ENCODE results near the gene MKNK1.

MKNK1 gene

GRCh38 chr1:46557403-46557802, 46.7 kb downstream of the MKNK1 start:
- DNase-seq: no peak

GRCh38 chr1:46556822-46557221, 47.2 kb downstream of the MKNK1 start:
- DNase-seq: no peak

DNA sequence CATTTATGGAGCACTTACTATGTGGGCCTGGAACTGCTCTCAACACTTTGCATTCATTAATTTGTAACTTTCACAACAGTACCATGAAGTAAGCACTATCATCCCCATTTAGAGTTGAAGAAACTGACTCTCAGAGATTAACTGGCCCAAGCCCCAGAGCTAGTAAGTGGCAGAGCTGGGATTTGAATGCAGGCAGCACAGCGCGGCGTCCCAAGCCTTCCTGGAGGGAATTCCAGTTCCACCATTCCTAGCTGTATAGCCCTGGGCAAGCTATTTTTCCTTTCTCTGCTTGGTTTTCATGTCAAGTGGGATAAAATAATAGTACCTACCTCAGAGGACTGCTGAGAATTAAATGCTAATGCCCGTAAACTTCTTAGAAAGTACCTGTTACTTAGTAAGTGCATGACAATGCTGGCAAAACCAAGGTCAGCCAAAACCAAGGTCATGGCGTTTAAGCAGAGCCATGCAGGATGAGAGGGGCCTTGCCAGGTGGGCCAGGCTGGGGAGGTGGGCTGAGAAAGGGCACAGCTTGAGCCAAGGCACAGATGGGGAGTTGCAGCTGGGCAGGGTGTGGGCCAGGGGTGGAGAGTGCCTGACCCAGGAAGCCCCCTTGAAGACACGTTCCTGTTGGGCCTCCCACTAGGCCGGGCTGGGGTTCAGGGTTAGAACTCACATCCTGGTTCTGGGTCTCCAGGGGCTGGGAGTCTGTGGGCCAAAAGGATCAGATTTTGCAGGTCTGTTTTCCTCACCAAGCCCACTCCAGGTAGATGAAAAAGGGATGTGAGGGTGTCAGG, 48.0 kb downstream of the MKNK1 start:
- DNase-seq: no peak

- no peak for DNase-seq
Measured at GRCh38 chr1:46554597-46555381, 49.3 kb downstream of the MKNK1 start.

DNA sequence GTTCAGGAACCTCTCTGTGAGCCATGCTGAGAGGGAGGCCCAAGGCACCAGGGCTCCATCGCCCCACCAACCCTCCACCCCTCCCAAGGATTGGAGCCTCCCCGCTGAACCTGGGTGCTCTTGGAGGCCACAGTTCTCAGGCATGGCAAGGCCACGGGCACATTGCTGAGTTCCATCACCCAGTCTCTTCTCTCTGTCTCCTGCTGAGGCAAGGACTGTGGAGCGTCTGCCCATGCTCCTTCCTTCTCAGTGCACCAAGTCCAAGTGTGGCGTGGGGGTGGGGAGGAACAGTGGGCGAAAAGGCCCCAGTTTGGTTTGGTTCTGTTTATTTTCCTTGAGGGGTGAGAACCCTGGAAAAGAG, 49.9 kb downstream of the MKNK1 start:
- DNase-seq: no peak

DNA sequence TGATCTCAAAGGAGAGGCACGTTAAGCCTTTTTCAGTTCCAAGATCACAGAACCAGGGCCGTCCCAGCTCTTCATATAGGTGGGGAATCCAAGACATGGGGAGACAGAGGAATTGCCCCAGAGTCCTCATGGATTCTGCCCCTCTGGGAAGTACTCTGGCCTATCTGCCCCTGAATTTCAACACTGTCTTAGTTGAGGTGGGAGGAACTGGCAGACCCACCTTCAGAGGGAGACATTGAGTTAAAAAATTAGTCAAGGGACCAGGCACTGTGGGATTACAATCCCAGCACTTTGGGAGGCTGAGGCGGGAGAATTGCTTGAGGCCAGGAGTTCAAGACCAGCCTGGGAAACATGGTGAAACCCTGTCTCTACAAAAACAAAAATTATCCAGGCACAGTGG, 50.6 kb downstream of the MKNK1 start:
- no peak for DNase-seq

GRCh38 chr1:46552357-46553237, 51.5 kb downstream of the MKNK1 start:
- DNase-seq: no peak

DNA sequence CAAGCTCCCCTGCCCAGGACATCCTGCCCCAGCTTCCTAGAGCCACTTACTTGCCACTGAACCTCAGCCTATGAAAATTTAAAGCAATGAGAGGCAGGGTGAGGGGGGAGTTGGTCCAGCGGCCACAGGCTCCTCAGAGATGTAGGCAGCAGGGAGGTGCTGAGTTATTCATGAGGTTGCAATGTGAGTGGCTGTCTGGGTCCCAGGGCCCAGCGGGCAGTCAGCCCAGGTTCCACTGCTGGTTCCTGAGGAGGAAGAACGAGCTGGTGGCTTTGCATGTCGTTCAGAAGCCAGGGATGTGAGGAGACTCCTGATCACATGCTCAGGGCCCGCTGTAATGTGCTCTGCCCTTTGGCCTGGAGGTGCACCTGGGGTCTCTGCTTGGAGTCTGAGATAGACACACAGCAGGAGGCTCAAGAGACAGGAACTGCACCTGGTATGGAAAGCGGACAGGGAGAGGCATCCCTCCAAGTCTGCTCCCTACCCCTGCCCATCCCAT, 52.4 kb downstream of the MKNK1 start, which contains the start of gene KNCN:
TSS of gene KNCN (minus strand) at position 51 of the 499 bp plus-strand sequence. CDS start 432 bp downstream, outside the sequence.
- DNase-seq: no peak

DNA sequence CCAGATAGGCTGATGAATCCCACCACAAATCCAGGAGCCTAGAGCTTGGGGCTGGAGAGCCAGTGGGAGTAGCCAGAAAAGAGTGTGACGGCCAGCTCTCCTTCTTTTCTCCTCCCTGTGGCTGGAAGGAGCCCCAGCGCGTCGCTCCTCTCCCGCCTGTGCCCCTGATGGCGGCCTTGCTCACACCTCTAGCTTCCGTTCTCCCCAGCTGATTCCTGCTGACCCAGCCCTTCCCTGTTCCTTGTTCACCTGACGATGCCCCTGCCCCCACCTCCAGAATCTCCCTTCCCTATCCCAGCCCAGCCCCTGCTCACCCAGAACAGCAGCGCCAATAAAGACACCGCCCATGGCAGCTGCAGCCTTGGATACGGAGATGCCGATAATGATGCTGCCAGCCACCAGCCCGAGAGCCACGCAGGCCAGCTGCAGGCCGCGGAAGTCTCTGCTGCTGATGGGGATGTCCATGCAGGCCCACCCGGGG, 53.3 kb downstream of the MKNK1 start:
- no peak for DNase-seq

- DNase-seq: peak; percentile 42
Measured at GRCh38 chr1:46549697-46550681, 54.1 kb downstream of the MKNK1 start.

DNA sequence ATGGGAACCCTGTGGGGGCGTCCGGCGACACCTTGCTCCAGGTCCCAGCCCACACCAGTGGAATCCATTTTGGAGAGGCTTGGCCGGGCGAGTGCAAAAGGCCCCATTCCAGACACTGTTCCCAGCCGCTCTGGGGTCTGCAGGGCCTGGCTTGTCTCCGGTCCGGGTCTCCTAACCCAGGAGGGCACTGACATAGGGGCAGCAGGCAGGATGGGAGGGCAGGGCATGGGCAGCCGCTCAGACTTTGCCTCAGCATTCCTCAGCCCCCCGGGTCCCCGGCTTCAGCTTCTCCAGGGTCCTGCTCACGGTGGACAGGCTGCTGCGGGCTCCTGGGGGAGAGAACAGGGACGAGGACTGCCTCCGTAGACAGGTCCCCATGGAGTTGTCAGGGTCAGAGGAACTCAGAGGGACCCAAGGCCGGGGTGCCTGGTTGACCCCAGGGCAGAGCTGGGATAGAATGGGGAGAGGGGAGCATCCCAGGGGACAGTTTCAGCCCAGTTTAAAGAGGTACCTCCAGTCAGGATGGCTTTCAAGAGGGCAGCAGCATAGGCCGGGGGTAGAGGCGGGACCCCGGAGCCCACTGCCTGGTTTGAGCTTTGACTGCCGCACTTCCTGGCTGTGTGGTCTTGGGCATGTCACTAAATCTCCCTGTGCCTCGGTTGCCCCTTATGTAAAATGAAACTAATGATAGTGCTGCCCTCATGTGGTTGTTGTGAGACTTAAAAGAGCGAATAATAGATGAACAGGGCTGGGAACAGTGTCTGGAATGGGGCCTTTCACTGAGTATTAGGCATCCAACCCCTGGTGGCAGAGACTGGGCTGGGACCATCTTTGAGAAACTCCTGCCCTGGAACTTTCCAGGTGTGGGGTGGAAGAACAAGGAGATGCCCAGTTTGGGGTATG, 56.3 kb downstream of the MKNK1 start:
- no peak for DNase-seq

DNA sequence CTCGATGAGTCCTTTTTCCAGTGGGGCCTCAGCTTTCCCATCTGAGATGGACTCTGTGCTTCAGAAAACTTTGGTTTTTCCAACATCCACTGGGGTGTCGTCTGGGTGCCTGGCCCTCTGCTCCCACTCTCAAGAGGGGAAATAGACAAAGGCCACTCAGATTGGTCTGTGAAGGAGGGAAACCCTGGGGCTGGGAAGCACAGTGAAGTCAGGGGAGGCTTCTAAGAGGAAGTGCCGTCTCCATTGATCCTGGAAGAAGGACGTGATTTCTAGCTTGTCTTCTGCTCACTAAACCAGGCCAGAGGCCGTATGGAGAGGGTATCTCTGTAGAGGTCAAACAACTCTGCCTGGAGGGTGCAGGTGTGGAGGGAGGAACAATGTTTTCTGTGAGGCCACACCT, 57.9 kb downstream of the MKNK1 start:
- DNase-seq: no peak

DNA sequence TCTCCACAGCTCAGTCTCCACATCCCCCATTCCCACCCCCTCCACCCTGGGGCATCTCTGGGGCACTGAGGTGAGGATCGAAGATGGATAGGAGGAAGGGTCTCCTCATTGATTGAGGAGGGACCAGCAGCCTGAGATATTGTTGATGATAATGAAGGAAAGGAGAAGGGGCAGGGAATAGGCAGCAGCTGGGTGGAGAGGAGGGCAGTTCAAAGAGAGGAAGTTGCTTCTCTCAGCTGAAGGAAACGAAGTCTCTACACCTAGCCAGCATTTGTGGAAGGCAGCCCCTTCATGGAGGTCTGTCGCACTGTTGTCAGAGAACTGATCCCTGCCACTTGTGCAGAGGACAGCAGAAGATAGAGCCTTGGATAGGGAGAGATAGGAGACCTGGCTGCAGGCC, 58.3 kb downstream of the MKNK1 start:
- no peak for DNase-seq

DNA sequence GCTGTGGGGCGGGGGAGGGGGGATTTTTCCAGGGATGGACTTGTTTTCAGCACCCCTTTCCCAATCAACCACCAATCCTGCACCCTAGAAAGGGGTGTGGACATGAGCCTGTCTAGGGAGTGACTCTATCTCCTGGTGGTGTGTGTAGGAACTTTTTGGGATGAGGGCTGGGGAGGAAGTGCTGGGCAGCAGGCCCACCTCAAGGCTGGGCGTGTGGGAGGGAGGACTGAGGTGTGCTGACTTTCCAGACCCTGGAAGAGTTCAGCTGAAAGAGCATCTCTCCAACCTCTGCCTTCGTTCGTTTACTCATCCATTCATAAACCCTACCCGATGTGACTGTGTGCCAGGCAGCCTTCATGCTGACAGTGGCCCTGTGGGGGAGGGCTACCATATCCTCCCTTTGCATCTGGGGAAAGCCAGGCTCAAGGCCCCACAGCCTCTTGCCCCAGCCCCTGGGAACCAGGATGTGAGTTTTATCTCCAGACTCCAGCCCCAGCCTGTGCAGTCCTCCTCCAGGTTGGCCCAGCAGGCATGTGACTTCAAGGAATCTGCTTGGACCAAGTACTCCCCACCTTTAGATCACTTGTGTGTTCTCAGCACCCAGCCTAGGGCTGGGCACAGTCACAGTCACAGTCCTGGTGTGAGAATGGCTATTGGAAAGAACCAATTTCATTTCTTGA, 59.4 kb downstream of the MKNK1 start:
- no peak for DNase-seq

GRCh38 chr1:46543761-46544560, 60.1 kb downstream of the MKNK1 start:
- DNase-seq: no peak

DNA sequence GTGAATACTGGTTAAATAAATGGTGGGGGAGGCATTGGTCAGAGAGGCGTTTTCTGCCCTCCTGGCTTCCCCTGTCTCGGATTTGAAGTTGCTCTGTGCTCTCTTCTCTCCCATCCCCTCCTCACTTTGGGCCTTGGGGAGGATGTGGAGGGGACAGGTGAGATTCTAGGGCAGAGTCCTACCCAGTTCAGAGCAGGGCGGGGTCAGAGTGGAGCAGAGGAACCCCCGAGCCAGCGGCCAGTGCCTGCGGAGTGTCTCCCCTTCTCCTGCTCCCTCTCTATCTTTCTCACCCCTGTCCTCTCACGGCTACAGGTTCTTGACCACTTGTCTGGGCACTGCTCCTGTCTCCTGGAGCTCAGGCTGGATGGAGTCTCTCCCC, 60.7 kb downstream of the MKNK1 start:
- no peak for DNase-seq

DNA sequence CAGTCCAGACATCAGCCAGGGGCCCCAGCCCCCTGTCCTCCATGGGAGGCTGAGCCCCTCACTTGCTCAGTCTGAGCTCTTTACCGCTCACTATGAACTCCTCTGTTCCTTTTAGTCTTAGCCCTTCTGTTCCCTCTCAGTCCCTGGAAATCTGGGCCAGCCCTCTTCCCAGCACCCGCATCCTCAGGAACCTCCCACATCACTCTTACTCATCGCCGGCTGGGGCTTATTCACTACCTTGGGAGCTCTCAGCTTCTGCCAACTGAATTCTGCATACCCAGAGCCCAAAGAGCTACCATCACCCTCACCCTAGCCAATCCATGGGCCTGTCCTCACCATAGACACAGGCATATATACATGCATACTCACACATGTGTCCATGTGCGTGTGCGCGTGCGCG, 64.1 kb downstream of the MKNK1 start:
- DNase-seq: no peak

- no peak for DNase-seq
Measured at GRCh38 chr1:46538147-46538546, 65.9 kb downstream of the MKNK1 start.

- DNase-seq: no peak
Measured at GRCh38 chr1:46537651-46538050, 66.4 kb downstream of the MKNK1 start.

Data from activated naive CD4-positive, alpha-beta T cell treated with Interleukin-2 at 50 U/mL for 16 hours (primary cell).